ENCODE data around the gene RBCK1. TPM values are rescaled to one million over a fixed set of nuclear protein-coding genes. Genes with fewer than 3 reads are reported as not detected.

RBCK1 gene
- polyA plus RNA-seq, 1 donor from 2014 or later, result 38.4 TPM

- Histone ChIP-seq H3F3A (ENCODE audit: insufficient read depth, low read length, poor library complexity, severe bottlenecking) (no peaks in the 10 kb centered on the region), H3K4me3 (ENCODE audit: low read length) (no peak overlapping the region), H3K4me2 (ENCODE audit: low read length) (no peak overlapping the region), H3K27ac (ENCODE audit: low read length) (no peak overlapping the region), H3K79me2 (replicated peaks; ENCODE audit: insufficient read depth, low read length) (no peaks in the 10 kb centered on the region), H3K9me3 (ENCODE audit: low read length) (no peaks in the 10 kb centered on the region), H2AFZ (ENCODE audit: low read depth, low read length) (no peak overlapping the region), H3K36me3 (ENCODE audit: insufficient read depth, low read length) (no peaks in the 10 kb centered on the region), H4K20me1 (ENCODE audit: insufficient read depth) (no peaks in the 10 kb centered on the region), H3K9ac (ENCODE audit: low read length) (no peak overlapping the region), H3K27me3 (ENCODE audit: insufficient read depth, low read depth, low read length) (no peaks in the 10 kb centered on the region), H3K9me2 (ENCODE audit: insufficient read depth, low read length) (no peaks in the 10 kb centered on the region)
- TF ChIP-seq POLR2AphosphoS5 (IDR thresholded peaks at IDR 0.05) (no peak), TAF1 (IDR thresholded peaks at IDR 0.05; ENCODE audit: low read depth) (no peak), REST (IDR thresholded peaks at IDR 0.05; ENCODE audit: borderline replicate concordance) (no peak), CTCF (IDR thresholded peaks at IDR 0.05; ENCODE audit: poor library complexity, severe bottlenecking) (no peak), RAD21 (conservative IDR thresholded peaks at IDR 0.05) (no peak), EP300 (conservative IDR thresholded peaks at IDR 0.05; ENCODE audit: poor library complexity, severe bottlenecking) (no peak), MXI1 (conservative IDR thresholded peaks at IDR 0.05; ENCODE audit: poor library complexity, severe bottlenecking) (no peak), EZH2 (IDR thresholded peaks at IDR 0.05; ENCODE audit: borderline replicate concordance, insufficient read depth, low read length, poor library complexity, severe bottlenecking) (no peak), SMC3 (conservative IDR thresholded peaks at IDR 0.05; ENCODE audit: poor library complexity) (no peak)
Observed at GRCh38 chr20:366041-366718, 41.9 kb upstream of the RBCK1 start.

GRCh38 chr20:366719-367485 lies 41.2 kb upstream of the RBCK1 start:
- Histone ChIP-seq H2AFZ (ENCODE audit: low read depth, low read length) (no peak overlapping the region), H3F3A (ENCODE audit: insufficient read depth, low read length, poor library complexity, severe bottlenecking) (no peaks in the 10 kb centered on the region), H3K36me3 (ENCODE audit: insufficient read depth, low read length) (no peaks in the 10 kb centered on the region), H3K9ac (ENCODE audit: low read length) (no peak overlapping the region), H3K79me2 (replicated peaks; ENCODE audit: insufficient read depth, low read length) (no peaks in the 10 kb centered on the region), H3K27me3 (ENCODE audit: insufficient read depth, low read depth, low read length) (no peaks in the 10 kb centered on the region), H3K9me2 (ENCODE audit: insufficient read depth, low read length) (no peaks in the 10 kb centered on the region), H4K20me1 (ENCODE audit: insufficient read depth) (no peaks in the 10 kb centered on the region), H3K4me3 (ENCODE audit: low read length) (no peak overlapping the region), H3K27ac (ENCODE audit: low read length) (no peak overlapping the region), H3K4me2 (ENCODE audit: low read length) (no peak overlapping the region), H3K9me3 (ENCODE audit: low read length) (no peaks in the 10 kb centered on the region)
- TF ChIP-seq REST (IDR thresholded peaks at IDR 0.05; ENCODE audit: borderline replicate concordance), result no peak
- TF ChIP-seq CTCF (IDR thresholded peaks at IDR 0.05; ENCODE audit: poor library complexity, severe bottlenecking), result no peak
- TF ChIP-seq POLR2AphosphoS5 (IDR thresholded peaks at IDR 0.05), result no peak
- TF ChIP-seq RAD21 (conservative IDR thresholded peaks at IDR 0.05), result no peak
- TF ChIP-seq SMC3 (conservative IDR thresholded peaks at IDR 0.05; ENCODE audit: poor library complexity), result no peak
- no peak for TF ChIP-seq TAF1 (IDR thresholded peaks at IDR 0.05; ENCODE audit: low read depth)
- no peak for TF ChIP-seq MXI1 (conservative IDR thresholded peaks at IDR 0.05; ENCODE audit: poor library complexity, severe bottlenecking)
- no peak for TF ChIP-seq EZH2 (IDR thresholded peaks at IDR 0.05; ENCODE audit: borderline replicate concordance, insufficient read depth, low read length, poor library complexity, severe bottlenecking)
- TF ChIP-seq EP300 (conservative IDR thresholded peaks at IDR 0.05; ENCODE audit: poor library complexity, severe bottlenecking), result no peak

Measured in neural cell (in vitro differentiated cells).